ENCODE measurements around the gene URB2.
A peak's percentile ranks its signal among the peaks of the same experiment; 100 is the strongest.

URB2 gene

GRCh38 chr1:229648406-229648805, 22.4 kb downstream of the URB2 start:
- no peak for DNase-seq

- DNase-seq = no peak
Observed at GRCh38 chr1:229650045-229650444, 24.0 kb downstream of the URB2 start.

- no peak for DNase-seq
Observed at GRCh38 chr1:229651546-229651945, 25.5 kb downstream of the URB2 start.

GRCh38 chr1:229653420-229653819, 27.4 kb downstream of the URB2 start:
- no peak for DNase-seq

- DNase-seq = no peak
Observed at GRCh38 chr1:229655781-229656180, 29.7 kb downstream of the URB2 start.

- no peak for DNase-seq
Observed at GRCh38 chr1:229657993-229658755, 32.1 kb downstream of the URB2 start.

- DNase-seq = peak; percentile 13
Observed at GRCh38 chr1:229661022-229661877, 35.2 kb downstream of the URB2 start.

- no peak for DNase-seq
Observed at GRCh38 chr1:229661897-229662296, 35.9 kb downstream of the URB2 start.

GRCh38 chr1:229664133-229664689, 38.2 kb downstream of the URB2 start:
- peak; percentile 17 for DNase-seq

- no peak for DNase-seq
Observed at GRCh38 chr1:229665912-229666558, 40.0 kb downstream of the URB2 start.

GRCh38 chr1:229666585-229666984, 40.5 kb downstream of the URB2 start:
- no peak for DNase-seq

- no peak for DNase-seq
Observed at GRCh38 chr1:229669333-229669732, 43.3 kb downstream of the URB2 start.

GRCh38 chr1:229671310-229671709, 45.3 kb downstream of the URB2 start:
- DNase-seq = no peak

GRCh38 chr1:229672246-229672645, 46.2 kb downstream of the URB2 start:
- DNase-seq = no peak

GRCh38 chr1:229674042-229674441, 48.0 kb downstream of the URB2 start:
- DNase-seq = no peak

GRCh38 chr1:229675396-229675795, 49.3 kb downstream of the URB2 start:
- DNase-seq = no peak

GRCh38 chr1:229685149-229685548, 59.1 kb downstream of the URB2 start:
- no peak for DNase-seq

- DNase-seq = no peak
Observed at GRCh38 chr1:229689273-229689672, 63.2 kb downstream of the URB2 start.

GRCh38 chr1:229689904-229690303, 63.9 kb downstream of the URB2 start:
- DNase-seq = no peak

- no peak for DNase-seq
Observed at GRCh38 chr1:229690662-229691061, 64.6 kb downstream of the URB2 start.

GRCh38 chr1:229691362-229691761, 65.3 kb downstream of the URB2 start:
- no peak for DNase-seq

GRCh38 chr1:229693129-229693900, 67.3 kb downstream of the URB2 start:
- no peak for DNase-seq
